MM.1S (cell line): ENCODE measurements around the gene SEC61A1.

Experiments
- DNase-seq: peaks from one replicate; pipeline ENCODE4 v3.0.0-alpha.2; 2015
- H2AFZ ChIP-seq: fragments of 300-600 bp; sonication (generic); 2 replicates; pipeline ENCODE4 v1.6.0; 2016; ENCODE audit warnings: antibody characterized with exemption, low read length
- H3F3A ChIP-seq: fragments of 300-600 bp; sonication (generic); 2 replicates; pipeline ENCODE4 v1.6.1; 2016; ENCODE audit warnings: mild to moderate bottlenecking, antibody characterized with exemption, low read length, moderate library complexity, mixed read lengths; ENCODE audit not compliant: insufficient read depth
- H3K27ac ChIP-seq: fragments of 300-600 bp; sonication (generic); 2 replicates; pipeline ENCODE4 v1.5.1; 2016; ENCODE audit warnings: mild to moderate bottlenecking, low read length
- H3K27me3 ChIP-seq: fragments of 300-600 bp; sonication (generic); replicated peaks from 2 replicates; pipeline ENCODE4 v1.6.0; 2016; ENCODE audit warnings: low read length; ENCODE audit not compliant: insufficient read depth
- H3K36me3 ChIP-seq: fragments of 300-600 bp; sonication (generic); replicated peaks from 2 replicates; pipeline ENCODE4 v1.6.1; 2016; ENCODE audit warnings: mild to moderate bottlenecking, low read length, mixed read lengths; ENCODE audit not compliant: insufficient read depth
- H3K4me1 ChIP-seq: fragments of 300-600 bp; sonication (generic); 2 replicates; pipeline ENCODE4 v1.6.1; 2016; ENCODE audit warnings: low read length, mixed read lengths
- H3K4me2 ChIP-seq: fragments of 300-600 bp; sonication (generic); 2 replicates; pipeline ENCODE4 v1.6.0; 2016; ENCODE audit warnings: low read depth, low read length
- H3K4me3 ChIP-seq: fragments of 300-600 bp; sonication (generic); 2 replicates; pipeline ENCODE4 v1.5.1; 2016; ENCODE audit warnings: low read length, mixed read lengths
- H3K79me2 ChIP-seq: fragments of 300-600 bp; sonication (generic); 2 replicates; pipeline ENCODE4 v1.6.1; 2016; ENCODE audit warnings: mixed run types, low read length, mixed read lengths
- H3K9ac ChIP-seq: fragments of 300-600 bp; sonication (generic); 2 replicates; pipeline ENCODE4 v1.6.1; 2016; ENCODE audit warnings: low read length, mixed read lengths
- H3K9me2 ChIP-seq: fragments of 300-600 bp; sonication (generic); replicated peaks from 2 replicates; pipeline ENCODE4 v1.6.1; 2016; ENCODE audit warnings: mild to moderate bottlenecking, low read length, mixed read lengths; ENCODE audit not compliant: insufficient read depth
- H3K9me3 ChIP-seq: fragments of 300-600 bp; sonication (generic); replicated peaks from 2 replicates; pipeline ENCODE4 v1.6.1; 2016; ENCODE audit warnings: mild to moderate bottlenecking, low read length, mixed read lengths; ENCODE audit not compliant: insufficient read depth
- H4K20me1 ChIP-seq: fragments of 300-600 bp; sonication (generic); 2 replicates; pipeline ENCODE4 v1.6.1; 2016; ENCODE audit warnings: mild to moderate bottlenecking, low read length, moderate library complexity, mixed read lengths; ENCODE audit not compliant: insufficient read depth
- CTCF ChIP-seq: fragments of 300-600 bp; sonication (generic); IDR thresholded peaks from 2 replicates; pipeline ENCODE4 v1.5.1; 2016; ENCODE audit warnings: antibody characterized with exemption, low read length, mixed read lengths
- EZH2 ChIP-seq: fragments of 300-600 bp; sonication (generic); optimal IDR thresholded peaks from 2 replicates; pipeline ENCODE3; 2017; ENCODE audit warnings: low read depth, mild to moderate bottlenecking, antibody characterized with exemption, low read length, mixed read lengths
- EZH2phosphoT487 ChIP-seq: fragments of 300-600 bp; sonication (generic); IDR thresholded peaks from 2 replicates; pipeline ENCODE4 v1.6.1; 2018; ENCODE audit warnings: antibody characterized with exemption, low read length

The SEC61A1 gene

GRCh38 chr3:128012050-128012449 lies 40.2 kb upstream of the SEC61A1 start:
- no peak for TF ChIP-seq CTCF

GRCh38 chr3:128014548-128014947 lies 37.7 kb upstream of the SEC61A1 start:
- no peaks in the 10 kb centered on the region for H3K9me3 ChIP-seq
- no peaks in the 10 kb centered on the region for H3K79me2 ChIP-seq
- H3K4me3 ChIP-seq, result no peak overlapping the region
- no peak overlapping the region for H3K4me2 ChIP-seq
- no peaks in the 10 kb centered on the region for H3K9me2 ChIP-seq
- H3K36me3 ChIP-seq, result no peaks in the 10 kb centered on the region
- DNase-seq, result no peak
- no peaks in the 10 kb centered on the region for H3F3A ChIP-seq
- TF ChIP-seq CTCF (no peak), EZH2 (no peak), EZH2phosphoT487 (no peak)
- no peak overlapping the region for H3K27ac ChIP-seq
- H2AFZ ChIP-seq, result no peak overlapping the region
- no peaks in the 10 kb centered on the region for H3K27me3 ChIP-seq
- H3K9ac ChIP-seq, result no peak overlapping the region
- no peaks in the 10 kb centered on the region for H3K4me1 ChIP-seq
- no peaks in the 10 kb centered on the region for H4K20me1 ChIP-seq

More at GRCh38 chr3:128012050-128012449, 40.2 kb upstream of the SEC61A1 start:
- no peak overlapping the region for H2AFZ ChIP-seq
- H3K9me2 ChIP-seq, result no peaks in the 10 kb centered on the region
- no peaks in the 10 kb centered on the region for H3K9me3 ChIP-seq
- H3K9ac ChIP-seq, result no peak overlapping the region
- H3K4me1 ChIP-seq, result no peaks in the 10 kb centered on the region
- H3K4me3 ChIP-seq, result no peak overlapping the region
- H3K4me2 ChIP-seq, result no peak overlapping the region
- H3F3A ChIP-seq, result no peaks in the 10 kb centered on the region
- DNase-seq, result no peak
- no peaks in the 10 kb centered on the region for H3K27me3 ChIP-seq
- H3K27ac ChIP-seq, result no peak overlapping the region
- H3K36me3 ChIP-seq, result no peaks in the 10 kb centered on the region
- H3K79me2 ChIP-seq, result no peaks in the 10 kb centered on the region
- H4K20me1 ChIP-seq, result no peaks in the 10 kb centered on the region

GRCh38 chr3:128016502-128016901 lies 35.7 kb upstream of the SEC61A1 start:
- DNase-seq, result no peak
- no peaks in the 10 kb centered on the region for H3K27me3 ChIP-seq
- no peaks in the 10 kb centered on the region for H3K36me3 ChIP-seq
- H2AFZ ChIP-seq, result no peak overlapping the region
- no peak overlapping the region for H3K4me3 ChIP-seq
- H3K9me2 ChIP-seq, result no peaks in the 10 kb centered on the region
- TF ChIP-seq EZH2, result no peak
- no peak for TF ChIP-seq CTCF
- no peak for TF ChIP-seq EZH2phosphoT487
- H3K4me1 ChIP-seq, result no peaks in the 10 kb centered on the region
- no peaks in the 10 kb centered on the region for H3F3A ChIP-seq
- H4K20me1 ChIP-seq, result no peaks in the 10 kb centered on the region
- no peak overlapping the region for H3K27ac ChIP-seq
- no peak overlapping the region for H3K4me2 ChIP-seq
- no peaks in the 10 kb centered on the region for H3K79me2 ChIP-seq
- no peaks in the 10 kb centered on the region for H3K9me3 ChIP-seq
- H3K9ac ChIP-seq, result no peak overlapping the region
